GM18907 (cell line): Measurements from ENCODE around the gene CTNNA1.

Source experiments
- ATAC-seq: cut with Tn5 transposase; IDR thresholded peaks from one replicate; pipeline ENCODE4 v1.9.1; 2021; ENCODE audit warnings: mild to moderate bottlenecking, moderate library complexity; ENCODE audit not compliant: unreplicated experiment

The CTNNA1 gene

GRCh38 chr5:138925090-138925635 lies 171.9 kb downstream of the CTNNA1 start:
- ATAC-seq, result no peak

DNA sequence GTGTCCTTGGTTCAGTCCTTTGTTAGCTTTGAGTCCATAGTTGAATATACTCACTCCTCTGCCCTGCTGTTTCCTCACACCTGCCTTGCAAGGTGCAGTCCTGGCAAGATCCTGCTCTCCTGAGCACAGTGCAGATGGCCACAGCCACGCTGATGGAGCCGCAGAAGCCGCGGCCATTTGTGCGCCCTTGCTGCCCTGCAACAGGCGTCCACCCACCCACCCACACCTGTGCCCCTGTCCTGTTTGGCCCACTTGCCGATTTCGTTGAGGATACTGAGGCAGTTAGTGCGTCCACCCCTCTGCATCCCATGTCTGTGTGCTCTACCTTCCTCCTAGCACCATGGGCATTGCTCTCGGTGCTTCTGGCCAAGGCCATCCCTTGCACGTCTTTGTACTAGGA lies 173.0 kb downstream of the CTNNA1 start:
- no peak for ATAC-seq

GRCh38 chr5:138926688-138927448 lies 173.6 kb downstream of the CTNNA1 start:
- no peak for ATAC-seq

- no peak for ATAC-seq
These were observed 174.3 kb downstream of the CTNNA1 start for GRCh38 chr5:138927544-138927943.

DNA sequence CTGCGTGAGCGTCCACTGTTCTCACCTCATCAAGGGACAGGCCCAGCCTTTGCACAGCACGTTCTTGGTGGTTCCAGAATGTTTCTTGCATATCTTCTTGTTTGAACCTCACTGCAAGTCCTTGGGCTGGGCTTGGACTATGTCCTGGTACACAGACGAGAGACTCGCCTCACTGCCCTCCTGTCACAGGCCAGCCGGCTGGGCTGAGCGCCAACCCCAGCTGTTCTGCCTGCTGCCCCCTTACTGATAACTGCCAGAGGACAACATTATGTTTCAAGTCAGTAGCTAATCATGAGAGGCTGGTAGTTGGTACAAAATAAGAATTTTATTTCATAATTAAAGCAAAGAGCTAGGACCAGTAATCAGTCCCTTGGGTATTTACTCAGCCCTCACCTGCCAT lies 174.8 kb downstream of the CTNNA1 start:
- no peak for ATAC-seq

- no peak for ATAC-seq
These were observed 176.3 kb downstream of the CTNNA1 start for GRCh38 chr5:138929571-138929955.

- ATAC-seq, result no peak
These were observed 177.3 kb downstream of the CTNNA1 start for GRCh38 chr5:138930371-138931097.

DNA sequence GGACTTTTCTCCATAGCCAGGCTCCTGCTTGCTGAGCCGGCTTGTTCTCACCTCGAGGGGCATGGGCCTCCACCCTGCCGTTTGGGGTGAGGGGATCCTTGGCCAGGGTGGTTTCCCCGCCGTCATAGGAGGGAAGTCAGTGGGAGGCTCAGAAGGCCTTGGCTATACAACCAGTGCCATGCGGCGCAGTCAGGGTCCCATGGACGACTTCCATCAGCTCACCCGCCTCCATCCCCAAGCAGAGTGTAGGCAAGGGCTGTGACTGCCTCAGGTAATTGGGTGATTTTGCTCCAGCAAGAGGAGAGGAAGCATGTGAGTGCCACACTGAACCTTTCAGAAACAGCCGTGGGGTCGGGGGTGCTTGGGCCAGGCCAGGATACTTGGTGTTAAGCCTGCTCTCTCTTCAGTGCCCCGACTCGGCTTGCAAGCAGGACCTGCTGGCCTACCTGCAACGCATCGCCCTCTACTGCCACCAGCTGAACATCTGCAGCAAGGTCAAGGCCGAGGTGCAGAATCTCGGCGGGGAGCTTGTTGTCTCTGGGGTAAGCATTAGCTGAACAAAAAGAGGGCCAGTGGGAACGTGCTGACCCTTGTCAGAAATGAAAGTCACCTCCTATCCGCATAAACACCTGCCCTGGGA lies 179.1 kb downstream of the CTNNA1 start:
- no peak for ATAC-seq

GRCh38 chr5:138933522-138934290 lies 180.5 kb downstream of the CTNNA1 start:
- no peak for ATAC-seq

- no peak for ATAC-seq
These were observed 181.7 kb downstream of the CTNNA1 start for GRCh38 chr5:138934971-138935370.

DNA sequence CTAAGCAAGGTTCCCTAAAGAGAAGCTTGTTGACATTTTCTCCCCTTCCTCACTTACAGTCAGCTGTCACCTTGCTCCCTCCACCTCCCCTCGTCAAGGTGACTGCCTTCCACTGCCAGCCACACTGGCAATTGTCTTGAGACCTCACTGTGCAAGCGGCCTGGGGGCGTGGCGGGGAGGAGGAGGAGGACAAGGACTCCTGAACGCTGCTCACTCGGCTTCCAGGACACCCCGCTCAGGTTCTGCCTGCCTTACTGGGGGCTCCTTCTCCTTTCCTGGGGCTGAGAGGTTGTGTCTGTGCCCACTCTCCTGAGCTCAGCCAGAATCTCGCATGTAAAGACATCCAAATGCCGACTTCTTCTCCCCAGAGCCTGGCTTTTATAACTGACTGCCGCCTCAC lies 182.2 kb downstream of the CTNNA1 start:
- no peak for ATAC-seq

GRCh38 chr5:138936225-138936967 lies 183.2 kb downstream of the CTNNA1 start:
- no peak for ATAC-seq

DNA sequence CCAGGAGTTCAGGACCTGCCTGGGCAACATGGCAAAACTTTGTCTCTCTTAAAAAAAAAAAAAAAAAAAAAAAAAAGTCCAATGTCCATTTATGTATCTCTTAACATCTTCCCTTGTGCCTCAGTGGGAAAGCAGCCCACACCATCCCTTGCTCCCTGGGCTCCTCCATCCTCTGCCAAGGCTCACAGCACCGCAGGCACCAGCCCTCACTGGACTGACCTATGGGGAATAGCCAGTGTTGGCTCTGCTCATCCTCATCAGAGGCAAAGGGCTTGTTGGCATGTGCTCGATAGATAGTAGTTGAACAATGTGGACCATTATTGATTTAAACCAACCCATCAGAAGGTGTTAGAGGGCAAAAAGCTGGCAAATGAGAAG lies 183.7 kb downstream of the CTNNA1 start:
- ATAC-seq, result no peak

GRCh38 chr5:138937392-138938387 lies 184.5 kb downstream of the CTNNA1 start:
- ATAC-seq, result no peak

- no peak for ATAC-seq
These were observed 185.3 kb downstream of the CTNNA1 start for GRCh38 chr5:138938526-138938925.

DNA sequence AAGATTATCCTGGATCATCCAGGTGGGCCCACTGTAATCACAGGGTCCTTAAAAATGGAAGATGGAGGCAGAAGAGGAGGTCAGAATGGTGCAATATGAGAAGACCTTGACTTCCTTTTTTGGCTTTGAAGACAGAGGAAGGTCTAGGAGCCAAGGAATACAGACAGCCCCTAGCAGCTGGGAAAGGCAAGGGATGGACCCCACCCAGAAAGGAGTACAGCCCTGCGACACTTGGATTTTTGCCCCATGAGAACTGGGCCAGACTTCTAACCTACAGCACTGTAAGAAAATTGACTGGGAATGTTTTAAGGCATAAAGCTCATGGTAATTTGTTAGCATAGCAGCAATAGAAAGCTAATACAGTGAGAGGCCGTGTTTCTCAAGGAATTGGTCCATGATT lies 188.8 kb downstream of the CTNNA1 start:
- no peak for ATAC-seq

DNA sequence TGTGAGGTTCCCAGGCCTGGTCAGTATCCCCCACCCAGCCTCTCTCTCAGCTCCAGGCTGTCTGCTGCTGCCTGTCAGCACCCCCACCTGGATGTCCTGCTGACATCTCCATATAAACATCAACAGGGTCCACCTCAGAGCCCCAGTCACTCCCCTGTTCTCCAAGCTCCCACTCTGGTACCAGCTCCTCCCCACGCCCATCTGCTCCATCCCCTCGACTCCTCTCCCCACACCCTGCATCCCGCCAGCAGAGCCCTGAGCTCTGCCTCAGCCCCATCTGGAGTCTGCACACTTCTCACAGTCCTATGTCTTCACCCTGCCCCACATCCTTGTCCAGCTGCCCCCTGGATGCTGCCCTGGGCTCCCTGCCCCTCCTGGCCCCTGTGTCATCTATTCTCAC lies 189.6 kb downstream of the CTNNA1 start:
- no peak for ATAC-seq

- no peak for ATAC-seq
These were observed 190.5 kb downstream of the CTNNA1 start for GRCh38 chr5:138943599-138944173.
